SK-N-SH (cell line): ENCODE data around the gene SHH. TPM values are rescaled to one million over a fixed set of nuclear protein-coding genes. Genes with fewer than 3 reads are reported as not detected.

ENCODE experiments used
- CTCF ChIA-PET: fragments of 300-600, 350-600 bp; formaldehyde crosslinking; extraction: SDS; loops from one replicate; lab custom pipeline; 2021; lab: Yijun Ruan, JAX
- POLR2A ChIA-PET: fragments of 350-600 bp; sonication (Branson Sonifier 250); formaldehyde crosslinking; extraction: SDS; loops from one replicate; lab custom pipeline; 2020; ENCODE audit warnings: antibody characterized with exemption, inconsistent platforms; lab: Yijun Ruan, JAX
- DNase-seq: peaks from one replicate; pipeline ENCODE4 v3.0.0; 2012
- H2AFZ ChIP-seq: fragments of 200-600 bp; sonication (generic); 2 replicates; pipeline ENCODE4 v1.8.1; 2016; ENCODE audit warnings: antibody characterized with exemption, mild to moderate bottlenecking, low read depth
- H3F3A ChIP-seq: fragments of 200-600 bp; sonication (generic); replicated peaks from 2 replicates; pipeline ENCODE3; 2016; ENCODE audit warnings: antibody characterized with exemption, mild to moderate bottlenecking; ENCODE audit not compliant: insufficient read depth
- H3K27ac ChIP-seq, 2 experiments: fragments of 200-500 bp in 1 of 2; fragments of 200-600 bp in 1 of 2; sonication (Bioruptor generic) in 1 of 2; sonication (generic), shearing (Covaris generic) in 1 of 2; 2 replicates each; pipeline versions ENCODE4 v1.5.1 to v1.6.1; 2014 to 2016; ENCODE audit warnings: low read depth in 2 of 2, inconsistent platforms in 1 of 2, low read length in 1 of 2, mild to moderate bottlenecking in 1 of 2, mixed read lengths in 1 of 2
- H3K27me3 ChIP-seq: fragments of 200-600 bp; sonication (generic), shearing (Covaris generic); 2 replicates; pipeline ENCODE4 v1.6.1; 2016; ENCODE audit warnings: mixed run types; ENCODE audit not compliant: insufficient read depth
- H3K36me3 ChIP-seq, 2 experiments: fragments of 200-500 bp in 1 of 2; fragments of 200-600 bp in 1 of 2; sonication (Bioruptor generic) in 1 of 2; sonication (generic) in 1 of 2; replicated peaks in 1 of 2; 2 replicates each; pipeline versions ENCODE3 to v1.5.1; 2014 to 2016; ENCODE audit warnings: low read length in 1 of 2, mild to moderate bottlenecking in 1 of 2; ENCODE audit not compliant: insufficient read depth in 2 of 2, control insufficient read depth in 1 of 2
- H3K4me1 ChIP-seq, 2 experiments: fragments of 200-500 bp in 1 of 2; fragments of 200-600 bp in 1 of 2; sonication (Bioruptor generic) in 1 of 2; sonication (generic), shearing (Covaris generic) in 1 of 2; 2 replicates each; pipeline versions ENCODE4 v1.5.1 to v1.6.1; 2014 to 2016; ENCODE audit warnings: low read depth in 1 of 2, low read length in 1 of 2, mixed run types in 1 of 2; ENCODE audit not compliant: insufficient read depth in 2 of 2, control insufficient read depth in 1 of 2
- H3K4me2 ChIP-seq: fragments of 200-600 bp; sonication (generic), shearing (Covaris generic); 2 replicates; pipeline ENCODE4 v1.6.1; 2017; ENCODE audit warnings: mixed run types
- H3K4me3 ChIP-seq, 2 experiments: fragments of 200-500 bp in 1 of 2; fragments of 200-600 bp in 1 of 2; sonication (Bioruptor generic) in 1 of 2; sonication (generic), shearing (Covaris generic) in 1 of 2; 2 replicates each; pipeline versions ENCODE4 v1.5.1 to v1.8.1; 2014 to 2016; ENCODE audit warnings: low read depth in 2 of 2, inconsistent platforms in 1 of 2, low read length in 1 of 2, mild to moderate bottlenecking in 1 of 2, mixed read lengths in 1 of 2, moderate library complexity in 1 of 2
- H3K79me2 ChIP-seq: fragments of 200-600 bp; sonication (generic); 2 replicates; pipeline ENCODE4 v1.8.1; 2017; ENCODE audit warnings: mild to moderate bottlenecking; ENCODE audit not compliant: insufficient read depth
- H3K9ac ChIP-seq: fragments of 200-600 bp; sonication (generic); 2 replicates; pipeline ENCODE4 v1.6.1; 2017; ENCODE audit warnings: mixed run types
- H3K9me2 ChIP-seq: fragments of 200-600 bp; sonication (generic); 2 replicates; pipeline ENCODE4 v1.6.1; 2017; ENCODE audit warnings: mixed run types
- H3K9me3 ChIP-seq: fragments of 200-600 bp; sonication (generic); 2 replicates; pipeline ENCODE4 v1.6.1; 2017; ENCODE audit warnings: mixed run types, mild to moderate bottlenecking, moderate library complexity
- H4K20me1 ChIP-seq: fragments of 200-600 bp; sonication (generic); 2 replicates; pipeline ENCODE4 v1.6.1; 2017; ENCODE audit warnings: mild to moderate bottlenecking, mixed run types; ENCODE audit not compliant: insufficient read depth
- CHD2 ChIP-seq: fragments of 150-350 bp; IDR thresholded peaks from 2 replicates; pipeline ENCODE4 v1.6.1; 2018; ENCODE audit warnings: low read length; ENCODE audit not compliant: partially characterized antibody
- EZH2phosphoT487 ChIP-seq: fragments of 200-600 bp; sonication (generic); IDR thresholded peaks from 2 replicates; pipeline ENCODE4 v1.6.1; 2017; ENCODE audit warnings: low read depth, mixed run types, mild to moderate bottlenecking, antibody characterized with exemption, moderate library complexity, borderline replicate concordance
- GATA2 ChIP-seq: sonication (generic); formaldehyde crosslinking; IDR thresholded peaks from 2 replicates; pipeline ENCODE4 v1.5.0; 2020; ENCODE audit warnings: mild to moderate bottlenecking, missing genetic modification reagents
- MEF2A ChIP-seq: IDR thresholded peaks from 2 replicates; pipeline ENCODE4 v1.4.0; 2012; ENCODE audit warnings: low read depth, borderline replicate concordance
- NFIC ChIP-seq: IDR thresholded peaks from 2 replicates; pipeline ENCODE4 v1.4.0; 2012; ENCODE audit warnings: borderline replicate concordance
- NRF1 ChIP-seq: IDR thresholded peaks from 2 replicates; pipeline ENCODE4 v1.6.1; 2012; ENCODE audit warnings: low read depth, mild to moderate bottlenecking, low read length
- POLR2AphosphoS5 ChIP-seq: IDR thresholded peaks from 2 replicates; pipeline ENCODE4 v1.6.1; 2012; ENCODE audit warnings: low read depth, low read length
- RAD21 ChIP-seq: IDR thresholded peaks from 2 replicates; pipeline ENCODE4 v1.6.1; 2012; ENCODE audit warnings: mild to moderate bottlenecking, low read length
- RCOR1 ChIP-seq: fragments of 150-350 bp; IDR thresholded peaks from 2 replicates; pipeline ENCODE4 v1.6.1; 2017; ENCODE audit warnings: antibody characterized with exemption, low read length
- RFX5 ChIP-seq: IDR thresholded peaks from 2 replicates; pipeline ENCODE4 v1.6.1; 2012; ENCODE audit warnings: mild to moderate bottlenecking, improper control_type of control experiment, low read length
- RXRA ChIP-seq: IDR thresholded peaks from 2 replicates; pipeline ENCODE4 v1.4.0; 2012; ENCODE audit warnings: low read depth, mild to moderate bottlenecking, borderline replicate concordance
- TCF12 ChIP-seq: IDR thresholded peaks from 2 replicates; pipeline ENCODE4 v1.4.0; 2012
- TEAD4 ChIP-seq: IDR thresholded peaks from 2 replicates; pipeline ENCODE4 v1.4.0; 2012; ENCODE audit warnings: mild to moderate bottlenecking, borderline replicate concordance; ENCODE audit not compliant: insufficient read depth
- YY1 ChIP-seq: IDR thresholded peaks from 2 replicates; pipeline ENCODE4 v1.4.0; 2012; ENCODE audit warnings: low read depth, mild to moderate bottlenecking
- WGBS: methylation state at CpG from one replicate; pipeline ENCODE4 v1.1.6; 2017; ENCODE audit warnings: low lambda C conversion rate; 5-methylcytosine and 5-hydroxymethylcytosine counted together
- polyA plus RNA-seq, 3 experiments: library from polyadenylated mRNA; depleted of rRNA; stranded (reverse); fragments of >200 nt; gene quantifications; 2 replicates each; pipeline ENCODE4 v1.2.3, GENCODE V29; 2012
- TF ChIP-seq, protein P1 (sequence below): IDR thresholded peaks from 2 replicates; pipeline ENCODE4; 2012
- TF ChIP-seq, protein P2 (sequence below): IDR thresholded peaks from 2 replicates; pipeline ENCODE4 v1.6.1; 2012; ENCODE audit warnings: mild to moderate bottlenecking, low read depth, low read length, moderate library complexity
- TF ChIP-seq, protein P3 (sequence below): IDR thresholded peaks from 2 replicates; pipeline ENCODE4 v1.4.0; 2012; ENCODE audit warnings: low read depth, borderline replicate concordance
- TF ChIP-seq, protein P4 (sequence below): IDR thresholded peaks from 2 replicates; pipeline ENCODE4 v1.4.0; 2012; ENCODE audit warnings: low read depth, borderline replicate concordance

SHH gene
- polyA plus RNA-seq (2012; rRNA removed), result not detected in 2 replicates
- polyA plus RNA-seq (2012; cell fraction: cytosol; rRNA removed), result not detected in 2 replicates
- polyA plus RNA-seq (2012; cell fraction: nucleus; rRNA removed), result not detected in 2 replicates

DNA sequence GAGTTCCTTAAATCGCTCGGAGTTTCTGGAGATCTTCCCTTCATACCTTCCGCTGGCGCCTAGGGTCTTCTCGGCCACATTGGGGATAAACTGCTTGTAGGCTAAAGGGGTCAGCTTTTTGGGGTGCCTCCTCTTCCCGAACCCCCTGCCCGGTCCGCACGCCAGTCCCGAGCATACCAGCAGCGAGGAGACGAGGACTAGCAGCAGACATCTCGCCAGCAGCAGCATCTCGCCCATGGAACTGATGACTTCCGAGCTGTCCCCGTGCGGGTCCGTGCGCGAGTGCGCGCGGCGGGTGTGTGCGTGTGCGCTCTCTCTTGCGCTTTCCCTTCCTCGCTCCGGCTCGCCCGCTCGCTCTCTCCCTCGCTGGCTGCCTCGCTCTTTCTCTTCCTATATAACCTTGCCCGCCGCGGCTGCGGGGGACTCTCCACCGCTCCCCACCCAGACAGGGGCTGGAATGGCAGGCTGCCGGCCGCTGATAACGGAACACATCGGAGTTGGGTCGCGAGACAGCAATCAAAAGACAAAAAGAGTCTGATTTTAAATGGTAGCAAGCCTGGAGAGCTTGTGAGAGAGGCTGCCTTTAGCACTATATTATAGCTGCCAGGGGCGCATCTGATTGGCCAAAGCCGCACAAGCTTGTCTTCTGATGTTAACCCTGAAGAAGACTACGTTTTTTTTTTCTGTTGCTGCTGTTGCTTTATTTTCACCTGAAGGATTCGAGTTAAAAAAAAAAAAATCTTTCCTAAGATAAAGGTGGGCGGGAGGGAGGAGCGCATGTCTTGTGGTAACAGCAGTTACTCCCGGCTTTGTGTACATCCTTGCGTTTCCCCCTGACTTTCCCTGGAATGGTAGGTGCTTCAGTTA is at the start of gene SHH:
Gene SHH, minus strand, starts transcription at position 569 of the 867 bp plus-strand sequence. Its CDS starts 341 bp downstream, at position 228.
- 0 out of 2 replicates have a peak within 1 kb of the TSS, but pooled peaks have one; percentile 34 for H2AFZ ChIP-seq
- no peaks in the 10 kb centered on the region for H3K79me2 ChIP-seq
- 4% methylated on average over 51 of the region's 53 CpGs for WGBS
- H3K4me3 ChIP-seq, result peak within 1 kb of the TSS; percentile 2 to 51; a peak in 3 of 4 replicates
- no peaks in the 10 kb centered on the region for H3K9me3 ChIP-seq
- no peaks in the 10 kb centered on the region for H3K36me3 ChIP-seq
- H3K4me2 ChIP-seq, result peak within 1 kb of the TSS; percentile 73
- no peaks in the 10 kb centered on the region for H3K4me1 ChIP-seq
- H3F3A ChIP-seq, result no peaks in the 10 kb centered on the region
- CTCF ChIA-PET, result interaction anchor here (0.7 to 2.4 kb wide), 9 partner anchors 13 to 1160 kb away, joined by 3 to 8 read pairs (median 3); no protein-coding TSS in a partner anchor
- no peak within 1 kb of the TSS for H3K27ac ChIP-seq
- H3K9me2 ChIP-seq, result no peaks in the 10 kb centered on the region
- H3K9ac ChIP-seq, result no peak within 1 kb of the TSS
- POLR2A ChIA-PET, result no interaction called here
- H4K20me1 ChIP-seq, result no peaks in the 10 kb centered on the region
- peaks cover 94% of the 10 kb centered on the region for H3K27me3 ChIP-seq
- DNase-seq, result no peak
- TF ChIP-seq NRF1 (no peak), POLR2AphosphoS5 (no peak), MEF2A (no peak), CHD2 (no peak), TEAD4 (no peak), YY1 (no peak), GATA2 (CRISPR knock-in tag) (no peak), EZH2phosphoT487 (no peak; the same call in 1 of the 2 replicates)
- TF ChIP-seq, protein P1, sequence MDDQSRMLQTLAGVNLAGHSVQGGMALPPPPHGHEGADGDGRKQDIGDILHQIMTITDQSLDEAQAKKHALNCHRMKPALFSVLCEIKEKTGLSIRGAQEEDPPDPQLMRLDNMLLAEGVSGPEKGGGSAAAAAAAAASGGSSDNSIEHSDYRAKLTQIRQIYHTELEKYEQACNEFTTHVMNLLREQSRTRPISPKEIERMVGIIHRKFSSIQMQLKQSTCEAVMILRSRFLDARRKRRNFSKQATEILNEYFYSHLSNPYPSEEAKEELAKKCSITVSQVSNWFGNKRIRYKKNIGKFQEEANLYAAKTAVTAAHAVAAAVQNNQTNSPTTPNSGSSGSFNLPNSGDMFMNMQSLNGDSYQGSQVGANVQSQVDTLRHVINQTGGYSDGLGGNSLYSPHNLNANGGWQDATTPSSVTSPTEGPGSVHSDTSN, result no peak
- TF ChIP-seq, all 33 proteins: peak for 0

DNA sequence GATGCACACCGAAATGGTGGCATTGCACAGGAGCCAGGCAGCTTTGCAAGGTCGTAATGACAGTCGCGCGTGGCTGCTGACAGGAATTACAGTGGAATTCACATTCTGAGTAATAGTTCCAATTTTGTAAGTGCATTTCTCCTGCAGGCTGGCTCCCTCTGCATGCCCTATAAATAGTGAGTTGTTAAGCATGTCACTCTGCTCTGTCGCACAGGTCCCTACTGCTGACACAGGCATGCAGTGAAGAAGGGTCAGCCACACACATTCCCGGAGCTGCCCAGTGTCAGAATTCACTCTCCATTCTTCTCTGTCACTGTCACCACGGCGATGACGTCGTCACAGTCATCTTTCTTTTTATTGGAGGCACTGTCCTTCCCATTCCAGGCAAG is 49.2 kb upstream of the SHH start:
- Histone ChIP-seq H4K20me1 (no peaks in the 10 kb centered on the region), H3K4me1 (peaks cover 0 to 11% of the 10 kb centered on the region in 2 experiments; a peak in 2 of 4 replicates), H3K36me3 (no peaks in the 10 kb centered on the region), H3K4me2 (no peak overlapping the region), H3K27ac (no peak overlapping the region), H3K9ac (no peak overlapping the region), H3K27me3 (peaks cover 70% of the 10 kb centered on the region), H3K79me2 (no peaks in the 10 kb centered on the region), H3K9me2 (no peaks in the 10 kb centered on the region), H2AFZ (no peak overlapping the region), H3F3A (no peaks in the 10 kb centered on the region), H3K9me3 (no peaks in the 10 kb centered on the region), H3K4me3 (no peak overlapping the region)
- CTCF ChIA-PET, result interaction anchor here (2.8 kb wide), 1 partner anchor 10 kb away, joined by 14 read pairs; no protein-coding TSS in a partner anchor
- POLR2A ChIA-PET, result no interaction called here
- 1% methylated on average over 11 of the region's 11 CpGs for WGBS
- no peak for DNase-seq
- no peak for TF ChIP-seq TCF12
- TF ChIP-seq NFIC, result no peak
- no peak for TF ChIP-seq RAD21
- TF ChIP-seq, protein P2, sequence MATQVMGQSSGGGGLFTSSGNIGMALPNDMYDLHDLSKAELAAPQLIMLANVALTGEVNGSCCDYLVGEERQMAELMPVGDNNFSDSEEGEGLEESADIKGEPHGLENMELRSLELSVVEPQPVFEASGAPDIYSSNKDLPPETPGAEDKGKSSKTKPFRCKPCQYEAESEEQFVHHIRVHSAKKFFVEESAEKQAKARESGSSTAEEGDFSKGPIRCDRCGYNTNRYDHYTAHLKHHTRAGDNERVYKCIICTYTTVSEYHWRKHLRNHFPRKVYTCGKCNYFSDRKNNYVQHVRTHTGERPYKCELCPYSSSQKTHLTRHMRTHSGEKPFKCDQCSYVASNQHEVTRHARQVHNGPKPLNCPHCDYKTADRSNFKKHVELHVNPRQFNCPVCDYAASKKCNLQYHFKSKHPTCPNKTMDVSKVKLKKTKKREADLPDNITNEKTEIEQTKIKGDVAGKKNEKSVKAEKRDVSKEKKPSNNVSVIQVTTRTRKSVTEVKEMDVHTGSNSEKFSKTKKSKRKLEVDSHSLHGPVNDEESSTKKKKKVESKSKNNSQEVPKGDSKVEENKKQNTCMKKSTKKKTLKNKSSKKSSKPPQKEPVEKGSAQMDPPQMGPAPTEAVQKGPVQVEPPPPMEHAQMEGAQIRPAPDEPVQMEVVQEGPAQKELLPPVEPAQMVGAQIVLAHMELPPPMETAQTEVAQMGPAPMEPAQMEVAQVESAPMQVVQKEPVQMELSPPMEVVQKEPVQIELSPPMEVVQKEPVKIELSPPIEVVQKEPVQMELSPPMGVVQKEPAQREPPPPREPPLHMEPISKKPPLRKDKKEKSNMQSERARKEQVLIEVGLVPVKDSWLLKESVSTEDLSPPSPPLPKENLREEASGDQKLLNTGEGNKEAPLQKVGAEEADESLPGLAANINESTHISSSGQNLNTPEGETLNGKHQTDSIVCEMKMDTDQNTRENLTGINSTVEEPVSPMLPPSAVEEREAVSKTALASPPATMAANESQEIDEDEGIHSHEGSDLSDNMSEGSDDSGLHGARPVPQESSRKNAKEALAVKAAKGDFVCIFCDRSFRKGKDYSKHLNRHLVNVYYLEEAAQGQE, result no peak
- TF ChIP-seq EZH2phosphoT487, result no peak
- TF ChIP-seq TEAD4, result no peak
- TF ChIP-seq, protein P3, sequence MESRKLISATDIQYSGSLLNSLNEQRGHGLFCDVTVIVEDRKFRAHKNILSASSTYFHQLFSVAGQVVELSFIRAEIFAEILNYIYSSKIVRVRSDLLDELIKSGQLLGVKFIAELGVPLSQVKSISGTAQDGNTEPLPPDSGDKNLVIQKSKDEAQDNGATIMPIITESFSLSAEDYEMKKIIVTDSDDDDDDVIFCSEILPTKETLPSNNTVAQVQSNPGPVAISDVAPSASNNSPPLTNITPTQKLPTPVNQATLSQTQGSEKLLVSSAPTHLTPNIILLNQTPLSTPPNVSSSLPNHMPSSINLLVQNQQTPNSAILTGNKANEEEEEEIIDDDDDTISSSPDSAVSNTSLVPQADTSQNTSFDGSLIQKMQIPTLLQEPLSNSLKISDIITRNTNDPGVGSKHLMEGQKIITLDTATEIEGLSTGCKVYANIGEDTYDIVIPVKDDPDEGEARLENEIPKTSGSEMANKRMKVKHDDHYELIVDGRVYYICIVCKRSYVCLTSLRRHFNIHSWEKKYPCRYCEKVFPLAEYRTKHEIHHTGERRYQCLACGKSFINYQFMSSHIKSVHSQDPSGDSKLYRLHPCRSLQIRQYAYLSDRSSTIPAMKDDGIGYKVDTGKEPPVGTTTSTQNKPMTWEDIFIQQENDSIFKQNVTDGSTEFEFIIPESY, result no peak
- TF ChIP-seq GATA2 (CRISPR knock-in tag), result no peak
- TF ChIP-seq RFX5, result no peak
- TF ChIP-seq RCOR1, result no peak
- no peak for TF ChIP-seq RXRA
- TF ChIP-seq, protein P4, sequence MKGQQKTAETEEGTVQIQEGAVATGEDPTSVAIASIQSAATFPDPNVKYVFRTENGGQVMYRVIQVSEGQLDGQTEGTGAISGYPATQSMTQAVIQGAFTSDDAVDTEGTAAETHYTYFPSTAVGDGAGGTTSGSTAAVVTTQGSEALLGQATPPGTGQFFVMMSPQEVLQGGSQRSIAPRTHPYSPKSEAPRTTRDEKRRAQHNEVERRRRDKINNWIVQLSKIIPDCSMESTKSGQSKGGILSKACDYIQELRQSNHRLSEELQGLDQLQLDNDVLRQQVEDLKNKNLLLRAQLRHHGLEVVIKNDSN, result no peak
